ENCODE results near the gene PALM3. TPM values are rescaled to one million over a fixed set of nuclear protein-coding genes. Genes with fewer than 3 reads are reported as not detected.

Gene PALM3
- total RNA-seq, 1 experiment from 2014 or later: 3.3 TPM

DNA sequence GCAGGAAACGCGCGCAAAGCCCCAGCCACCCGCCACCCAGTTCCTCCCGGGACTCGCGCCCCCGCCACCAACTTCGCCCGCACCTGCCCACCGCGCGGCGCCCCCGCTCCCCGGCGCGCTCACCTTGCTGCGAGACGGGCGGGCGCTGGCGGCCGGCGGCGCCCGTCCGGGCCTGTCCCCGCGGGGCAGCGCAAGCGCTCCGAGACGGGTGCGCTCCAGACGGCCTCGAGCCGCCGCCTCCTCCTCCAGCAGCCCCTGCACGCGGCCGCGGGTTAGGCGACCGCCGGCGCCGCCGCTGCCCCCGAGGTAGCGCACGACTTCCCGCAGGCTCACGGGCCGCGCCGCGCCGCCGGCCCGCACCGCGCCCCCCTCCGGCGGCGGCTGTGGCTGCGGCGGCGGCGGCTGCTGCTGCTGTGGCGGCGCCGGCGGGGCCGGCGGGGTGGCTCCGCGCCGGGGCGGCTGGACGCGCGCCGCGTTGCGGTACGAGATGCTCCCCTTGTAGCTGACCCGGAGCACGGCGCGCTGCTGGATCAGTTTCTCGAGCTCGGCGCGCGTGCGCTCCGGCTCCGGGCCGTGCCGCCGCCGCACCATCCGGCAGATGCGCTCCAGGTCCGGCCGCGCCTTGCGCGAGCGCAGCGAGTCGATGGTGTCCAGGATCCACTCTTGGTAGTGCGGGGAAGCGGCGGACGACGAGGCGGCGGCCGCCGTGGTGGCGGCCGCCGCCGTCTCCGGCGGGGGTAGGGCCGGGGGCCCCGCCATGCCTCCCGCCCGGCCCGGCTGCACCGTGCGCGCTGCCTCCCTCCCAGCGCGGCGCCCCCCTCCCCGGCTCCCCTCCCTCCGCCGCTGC, 28.0 kb upstream of the PALM3 start:
- no TSS peak for BruUV-seq (replicated peaks)
- POLR2A ChIA-PET: interaction anchor here (1.8 kb wide), 1 partner anchor 9 kb away, joined by 4 read pairs; no protein-coding TSS in a partner anchor
- H2AFZ ChIP-seq (ENCODE audit: low read depth, low read length, poor library complexity, severe bottlenecking): no peak overlapping the region
- no peaks in the 10 kb centered on the region for H3K27me3 ChIP-seq (ENCODE audit: insufficient read depth, low read length)
- H3K4me1 ChIP-seq (ENCODE audit: control insufficient read depth in 1 of 2, insufficient read depth in 2 of 2, low read length in 2 of 2): peaks cover 12 to 19% of the 10 kb centered on the region in 2 experiments
- peak overlapping the region; percentile 45 to 58 for H3K4me3 ChIP-seq (replicated peaks in 1 of 2; ENCODE audit: low read depth in 1 of 2, low read length in 2 of 2)
- peak; percentile 19; the same call in 1 of the 2 replicates for TF ChIP-seq ZFX (IDR thresholded peaks at IDR 0.05)
- no peak for TF ChIP-seq SP1 (IDR thresholded peaks at IDR 0.05; ENCODE audit: low read depth)
- H3K27ac ChIP-seq (ENCODE audit: low read depth, low read length): peak overlapping the region; percentile 78
- RAD21 ChIA-PET (ENCODE audit: low non-redundant PET in 1 of 2, low total read pairs in 2 of 2, uncharacterized antibody in 2 of 2, unreplicated experiment in 2 of 2): no interaction called here
- intact Hi-C loops (cut with micrococcal nuclease): no loop called here
- H3K79me2 ChIP-seq (ENCODE audit: insufficient read depth, low read length): no peaks in the 10 kb centered on the region
- H3K4me2 ChIP-seq (ENCODE audit: low read length): peak overlapping the region; percentile 82
- peaks cover 3 to 7% of the 10 kb centered on the region in 2 experiments; a peak in 1 of 4 replicates for H3K9me3 ChIP-seq (ENCODE audit: control insufficient read depth in 1 of 2, insufficient read depth in 1 of 2, low read depth in 1 of 2, low read length in 2 of 2)
- DNase-seq (ENCODE audit: low read depth, low spot score) (no peak), ATAC-seq (peak; percentile 18)
- H3K9ac ChIP-seq (ENCODE audit: low read length): peak overlapping the region; percentile 53; the same call in 1 of the 2 replicates
- H3K9me2 ChIP-seq (ENCODE audit: insufficient read depth): no peaks in the 10 kb centered on the region
- CTCF ChIA-PET: interaction anchor here (1.4 kb wide), 1 partner anchor 18 kb away, joined by 3 read pairs; the partner anchor contains the start of gene MISP3
- no peaks in the 10 kb centered on the region for H4K20me1 ChIP-seq (ENCODE audit: insufficient read depth)
- peaks cover 0 to 3% of the 10 kb centered on the region in 2 experiments; a peak in 1 of 4 replicates for H3K36me3 ChIP-seq (ENCODE audit: control insufficient read depth in 1 of 2, insufficient read depth in 2 of 2, low read length in 2 of 2)

DNA sequence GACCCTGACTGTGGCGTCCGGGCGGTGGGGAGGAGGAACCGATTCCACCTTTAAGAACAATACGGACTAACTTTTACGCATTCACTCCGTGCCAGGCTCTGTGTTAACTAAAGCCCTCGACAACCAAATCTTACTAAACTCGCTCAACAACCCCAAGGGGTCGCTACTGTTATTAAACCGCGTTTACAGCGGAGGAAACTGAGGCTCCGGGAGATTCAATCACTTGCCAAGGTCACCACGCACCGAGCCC, 27.5 kb upstream of the PALM3 start:
- Histone ChIP-seq H3K36me3 (ENCODE audit: control insufficient read depth in 1 of 2, insufficient read depth in 2 of 2, low read length in 2 of 2) (peaks cover 0 to 3% of the 10 kb centered on the region in 2 experiments; a peak in 1 of 4 replicates), H3K79me2 (ENCODE audit: insufficient read depth, low read length) (no peaks in the 10 kb centered on the region), H4K20me1 (ENCODE audit: insufficient read depth) (no peaks in the 10 kb centered on the region), H3K4me1 (ENCODE audit: control insufficient read depth in 1 of 2, insufficient read depth in 2 of 2, low read length in 2 of 2) (peaks cover 12 to 19% of the 10 kb centered on the region in 2 experiments), H3K4me3 (replicated peaks in 1 of 2; ENCODE audit: low read depth in 1 of 2, low read length in 2 of 2) (peak overlapping the region; percentile 45 to 58), H2AFZ (ENCODE audit: low read depth, low read length, poor library complexity, severe bottlenecking) (no peak overlapping the region), H3K9me3 (ENCODE audit: control insufficient read depth in 1 of 2, insufficient read depth in 1 of 2, low read depth in 1 of 2, low read length in 2 of 2) (peaks cover 3 to 7% of the 10 kb centered on the region in 2 experiments; a peak in 1 of 4 replicates), H3K27me3 (ENCODE audit: insufficient read depth, low read length) (no peaks in the 10 kb centered on the region), H3K9me2 (ENCODE audit: insufficient read depth) (no peaks in the 10 kb centered on the region), H3K27ac (ENCODE audit: low read depth, low read length) (peak overlapping the region; percentile 78), H3K4me2 (ENCODE audit: low read length) (peak overlapping the region; percentile 82), H3K9ac (ENCODE audit: low read length) (peak overlapping the region; percentile 53; the same call in 1 of the 2 replicates)
- DNase-seq (ENCODE audit: low read depth, low spot score) (no peak), ATAC-seq (no peak)
- CTCF ChIA-PET: interaction anchor here (1.4 kb wide), 1 partner anchor 17 kb away, joined by 3 read pairs; the partner anchor contains the start of gene MISP3
- RAD21 ChIA-PET (ENCODE audit: low non-redundant PET in 1 of 2, low total read pairs in 2 of 2, uncharacterized antibody in 2 of 2, unreplicated experiment in 2 of 2): no interaction called here
- POLR2A ChIA-PET: interaction anchor here (1.8 kb wide), 1 partner anchor 8 kb away, joined by 4 read pairs; no protein-coding TSS in a partner anchor
- TF ChIP-seq, protein P1, sequence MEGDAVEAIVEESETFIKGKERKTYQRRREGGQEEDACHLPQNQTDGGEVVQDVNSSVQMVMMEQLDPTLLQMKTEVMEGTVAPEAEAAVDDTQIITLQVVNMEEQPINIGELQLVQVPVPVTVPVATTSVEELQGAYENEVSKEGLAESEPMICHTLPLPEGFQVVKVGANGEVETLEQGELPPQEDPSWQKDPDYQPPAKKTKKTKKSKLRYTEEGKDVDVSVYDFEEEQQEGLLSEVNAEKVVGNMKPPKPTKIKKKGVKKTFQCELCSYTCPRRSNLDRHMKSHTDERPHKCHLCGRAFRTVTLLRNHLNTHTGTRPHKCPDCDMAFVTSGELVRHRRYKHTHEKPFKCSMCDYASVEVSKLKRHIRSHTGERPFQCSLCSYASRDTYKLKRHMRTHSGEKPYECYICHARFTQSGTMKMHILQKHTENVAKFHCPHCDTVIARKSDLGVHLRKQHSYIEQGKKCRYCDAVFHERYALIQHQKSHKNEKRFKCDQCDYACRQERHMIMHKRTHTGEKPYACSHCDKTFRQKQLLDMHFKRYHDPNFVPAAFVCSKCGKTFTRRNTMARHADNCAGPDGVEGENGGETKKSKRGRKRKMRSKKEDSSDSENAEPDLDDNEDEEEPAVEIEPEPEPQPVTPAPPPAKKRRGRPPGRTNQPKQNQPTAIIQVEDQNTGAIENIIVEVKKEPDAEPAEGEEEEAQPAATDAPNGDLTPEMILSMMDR (IDR thresholded peaks at IDR 0.05 in 2 of 3, conservative IDR thresholded peaks at IDR 0.05 in 1 of 3; ENCODE audit: borderline replicate concordance in 1 of 3, insufficient read depth in 1 of 3, low read depth in 2 of 3, low read length in 2 of 3): peak in 2 of 3 experiments; percentile 7 to 19; a peak in 2 of 6 replicates
- TF ChIP-seq EGR1 (IDR thresholded peaks at IDR 0.05; ENCODE audit: low read depth): no peak
- BruUV-seq (replicated peaks): no TSS peak
- intact Hi-C loops (cut with micrococcal nuclease): no loop called here

All from HCT116 (cell line).